Measurements from ENCODE around the gene EDIL3. TPM values are rescaled to one million over a fixed set of nuclear protein-coding genes. Genes with fewer than 3 reads are reported as not detected.

The EDIL3 gene
- total RNA-seq = 1 to 10 TPM; 3.1 to 7.5 TPM
- long read RNA-seq, full-length matches to known transcripts = 2 of 2 reads
- long read RNA-seq, partial matches to known transcripts = 0 of 2 reads
- long read RNA-seq, other reads (novel, unspliced or antisense) = 0 of 2 reads

- DNase-seq = peak; percentile 40
- peak; percentile 54 to 62 for ATAC-seq
- intact Hi-C loops (cut with DNase I) = no loop called here
Observed at GRCh38 chr5:84384604-84385575, at the start of gene EDIL3. TSS of gene EDIL3 (minus strand) at chr5:84384880. CDS start at chr5:84384374, 506 bp downstream.

- no peak for ATAC-seq
- intact Hi-C loops (cut with DNase I) = no loop called here
- no peak for DNase-seq
Observed at GRCh38 chr5:84433461-84433860, 48.8 kb upstream of the EDIL3 start.

- no peak for ATAC-seq
- intact Hi-C loops (cut with DNase I) = no loop called here
- DNase-seq = no peak
Observed at GRCh38 chr5:84430863-84431663, 46.4 kb upstream of the EDIL3 start.

GRCh38 chr5:84430079-84430478 lies 45.4 kb upstream of the EDIL3 start:
- intact Hi-C loops (cut with DNase I) = no loop called here
- ATAC-seq (no peak), DNase-seq (no peak)

GRCh38 chr5:84425365-84425881 lies 40.7 kb upstream of the EDIL3 start:
- DNase-seq = no peak
- no peak for ATAC-seq
- intact Hi-C loops (cut with DNase I) = no loop called here

- intact Hi-C loops (cut with DNase I) = no loop called here
- ATAC-seq = no peak
- no peak for DNase-seq
Observed at GRCh38 chr5:84419742-84420141, 35.1 kb upstream of the EDIL3 start.

- intact Hi-C loops (cut with DNase I) = no loop called here
- DNase-seq (no peak), ATAC-seq (no peak)
Observed at GRCh38 chr5:84411832-84412605, 27.3 kb upstream of the EDIL3 start.

GRCh38 chr5:84406111-84406510 lies 21.4 kb upstream of the EDIL3 start:
- ATAC-seq (no peak), DNase-seq (no peak)
- intact Hi-C loops (cut with DNase I) = no loop called here

GRCh38 chr5:84403773-84404172 lies 19.1 kb upstream of the EDIL3 start:
- intact Hi-C loops (cut with DNase I) = no loop called here
- ATAC-seq = no peak
- DNase-seq = no peak

GRCh38 chr5:84397385-84397784 lies 12.7 kb upstream of the EDIL3 start:
- DNase-seq = no peak
- intact Hi-C loops (cut with DNase I) = no loop called here
- ATAC-seq = no peak

GRCh38 chr5:84393969-84394368 lies 9.3 kb upstream of the EDIL3 start:
- intact Hi-C loops (cut with DNase I) = no loop called here
- ATAC-seq (peak in 1 of 2 donors; percentile 54), DNase-seq (peak; percentile 17)

GRCh38 chr5:84392836-84393235 lies 8.2 kb upstream of the EDIL3 start:
- ATAC-seq = no peak
- no peak for DNase-seq
- intact Hi-C loops (cut with DNase I) = no loop called here

- DNase-seq = no peak
- ATAC-seq = no peak
- intact Hi-C loops (cut with DNase I) = no loop called here
Observed at GRCh38 chr5:84385705-84386104, 1.0 kb upstream of the EDIL3 start.

- intact Hi-C loops (cut with DNase I) = no loop called here
- peak; percentile 29 to 56 for ATAC-seq
- DNase-seq = peak; percentile 23
Observed at GRCh38 chr5:84383816-84384603, 670 bp downstream of the EDIL3 start.

- intact Hi-C loops (cut with DNase I) = no loop called here
- ATAC-seq (peak in 1 of 2 donors; percentile 13), DNase-seq (peak; percentile 16)
Observed at GRCh38 chr5:84383296-84383815, 1.3 kb downstream of the EDIL3 start.

GRCh38 chr5:84382363-84383295 lies 2.1 kb downstream of the EDIL3 start:
- ATAC-seq = peak; percentile 36 to 67
- intact Hi-C loops (cut with DNase I) = no loop called here
- peak; percentile 28 for DNase-seq

Measured in left cardiac atrium (tissue), 4 donors.